ENCODE results near the gene MYEOV. TPM values are rescaled to one million over a fixed set of nuclear protein-coding genes. Genes with fewer than 3 reads are reported as not detected.

MYEOV gene
- total RNA-seq, 1 experiment from 2014 or later, result 0.52 TPM

GRCh38 chr11:69264486-69264885 lies 29.5 kb upstream of the MYEOV start:
- Mint-ChIP-seq H3K27me3 (ENCODE audit: insufficient read depth, unreplicated experiment) (no peaks in the 10 kb centered on the region), H3K4me3 (ENCODE audit: unreplicated experiment) (no peak overlapping the region), H3K36me3 (ENCODE audit: insufficient read depth, unreplicated experiment) (no peaks in the 10 kb centered on the region), H3K4me1 (ENCODE audit: low read depth, unreplicated experiment) (no peaks in the 10 kb centered on the region), H3K27ac (ENCODE audit: unreplicated experiment) (no peak overlapping the region), H3K9me3 (ENCODE audit: unreplicated experiment) (peaks cover 14% of the 10 kb centered on the region)
- peaks cover 9% of the 10 kb centered on the region for H3K9me3 ChIP-seq
- no peak overlapping the region for H3K4me3 ChIP-seq (ENCODE audit: low read depth, low read length)
- TF ChIP-seq CTCF (IDR thresholded peaks at IDR 0.05; ENCODE audit: insufficient read depth in 1 of 2, low read depth in 1 of 2, low read length in 1 of 2, severe bottlenecking in 1 of 2, unreplicated experiment in 1 of 2), result no peak
- no peaks in the 10 kb centered on the region for H3K36me3 ChIP-seq (ENCODE audit: control insufficient read depth, insufficient read depth, low read length)
- no peaks in the 10 kb centered on the region for H3K27me3 ChIP-seq (replicated peaks; ENCODE audit: control insufficient read depth, insufficient read depth, low read length)
- intact Hi-C loops (cut with micrococcal nuclease; ENCODE audit: unreplicated experiment), result no loop called here
- DNase-seq, result no peak
- no TSS peak for BruUV-seq (replicated peaks)
- ChIA-PET CTCF (no interaction called here), POLR2A (no interaction called here)
- 0 out of 2 replicates have a peak, but pooled peaks cover 4% of the 10 kb centered on the region for H3K4me1 ChIP-seq

- no TSS peak for BruUV-seq (replicated peaks)
- POLR2A ChIA-PET, result interaction anchor here (0.6 kb wide), 1 partner anchor 20 kb away, joined by 4 read pairs; no protein-coding TSS in a partner anchor
- CTCF ChIA-PET, result no interaction called here
- H3K9me3 ChIP-seq, result peaks cover 2% of the 10 kb centered on the region
- H3K27me3 ChIP-seq (replicated peaks; ENCODE audit: control insufficient read depth, insufficient read depth, low read length), result no peaks in the 10 kb centered on the region
- DNase-seq, result no peak
- Mint-ChIP-seq H3K36me3 (ENCODE audit: insufficient read depth, unreplicated experiment) (no peaks in the 10 kb centered on the region), H3K9me3 (ENCODE audit: unreplicated experiment) (peaks cover 14% of the 10 kb centered on the region), H3K4me1 (ENCODE audit: low read depth, unreplicated experiment) (no peaks in the 10 kb centered on the region), H3K27me3 (ENCODE audit: insufficient read depth, unreplicated experiment) (no peaks in the 10 kb centered on the region), H3K4me3 (ENCODE audit: unreplicated experiment) (no peak overlapping the region), H3K27ac (ENCODE audit: unreplicated experiment) (no peak overlapping the region)
- H3K4me1 ChIP-seq, result 0 out of 2 replicates have a peak, but pooled peaks cover 3% of the 10 kb centered on the region
- intact Hi-C loops (cut with micrococcal nuclease; ENCODE audit: unreplicated experiment), result no loop called here
- H3K36me3 ChIP-seq (ENCODE audit: control insufficient read depth, insufficient read depth, low read length), result no peaks in the 10 kb centered on the region
- no peak overlapping the region for H3K4me3 ChIP-seq (ENCODE audit: low read depth, low read length)
- no peak for TF ChIP-seq CTCF (IDR thresholded peaks at IDR 0.05; ENCODE audit: insufficient read depth in 1 of 2, low read depth in 1 of 2, low read length in 1 of 2, severe bottlenecking in 1 of 2, unreplicated experiment in 1 of 2)
Observed at GRCh38 chr11:69265210-69265609, 28.7 kb upstream of the MYEOV start.

DNA sequence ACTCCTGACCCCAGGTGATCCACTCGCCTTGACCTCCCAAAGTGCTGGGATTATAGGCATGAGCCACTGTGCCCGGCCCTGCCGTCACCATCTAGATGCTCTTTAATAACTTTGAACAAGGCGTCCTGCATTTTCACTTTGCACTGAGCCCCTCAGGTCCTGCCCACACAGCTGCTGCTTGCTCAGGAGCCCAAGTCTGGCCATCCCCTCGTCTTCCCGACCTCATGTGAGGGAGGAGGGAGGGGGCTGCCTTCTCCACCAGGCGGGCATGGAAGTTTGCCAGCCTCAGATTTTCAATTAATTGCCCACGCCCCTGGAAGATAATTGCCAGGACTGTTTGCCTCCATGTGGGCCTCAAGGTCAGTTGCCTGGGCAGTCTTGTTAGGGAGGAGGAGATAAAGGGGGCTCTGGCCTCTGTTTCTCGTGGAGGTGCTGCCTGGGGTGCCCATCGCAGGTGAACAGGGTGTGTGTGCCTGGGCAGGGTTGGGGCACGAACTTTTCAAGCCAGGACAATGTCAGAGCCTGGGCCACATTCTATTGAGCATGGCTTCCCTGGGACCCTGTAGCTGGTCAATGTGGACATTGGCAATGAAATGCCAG lies 27.9 kb upstream of the MYEOV start:
- Histone ChIP-seq H3K9me3 (no peaks in the 10 kb centered on the region), H3K4me3 (ENCODE audit: low read depth, low read length) (no peak overlapping the region), H3K4me1 (no peaks in the 10 kb centered on the region), H3K36me3 (ENCODE audit: control insufficient read depth, insufficient read depth, low read length) (no peaks in the 10 kb centered on the region), H3K27me3 (replicated peaks; ENCODE audit: control insufficient read depth, insufficient read depth, low read length) (no peaks in the 10 kb centered on the region)
- Mint-ChIP-seq H3K27me3 (ENCODE audit: insufficient read depth, unreplicated experiment) (no peaks in the 10 kb centered on the region), H3K9me3 (ENCODE audit: unreplicated experiment) (peaks cover 14% of the 10 kb centered on the region), H3K36me3 (ENCODE audit: insufficient read depth, unreplicated experiment) (no peaks in the 10 kb centered on the region), H3K4me1 (ENCODE audit: low read depth, unreplicated experiment) (no peaks in the 10 kb centered on the region), H3K27ac (ENCODE audit: unreplicated experiment) (no peak overlapping the region), H3K4me3 (ENCODE audit: unreplicated experiment) (no peak overlapping the region)
- no peak for DNase-seq
- intact Hi-C loops (cut with micrococcal nuclease; ENCODE audit: unreplicated experiment), result no loop called here
- no peak for TF ChIP-seq CTCF (IDR thresholded peaks at IDR 0.05; ENCODE audit: insufficient read depth in 1 of 2, low read depth in 1 of 2, low read length in 1 of 2, severe bottlenecking in 1 of 2, unreplicated experiment in 1 of 2)
- no TSS peak for BruUV-seq (replicated peaks)
- ChIA-PET CTCF (no interaction called here), POLR2A (no interaction called here)

Data from Caco-2 (cell line).